Putamen (tissue), 1 donor: ENCODE measurements around the gene ALDH4A1.

ENCODE experiments used
- DNase-seq: peaks from one replicate; pipeline ENCODE4 v3.0.0-alpha.2; 2016; ENCODE audit warnings: low spot score

ALDH4A1 gene

DNA sequence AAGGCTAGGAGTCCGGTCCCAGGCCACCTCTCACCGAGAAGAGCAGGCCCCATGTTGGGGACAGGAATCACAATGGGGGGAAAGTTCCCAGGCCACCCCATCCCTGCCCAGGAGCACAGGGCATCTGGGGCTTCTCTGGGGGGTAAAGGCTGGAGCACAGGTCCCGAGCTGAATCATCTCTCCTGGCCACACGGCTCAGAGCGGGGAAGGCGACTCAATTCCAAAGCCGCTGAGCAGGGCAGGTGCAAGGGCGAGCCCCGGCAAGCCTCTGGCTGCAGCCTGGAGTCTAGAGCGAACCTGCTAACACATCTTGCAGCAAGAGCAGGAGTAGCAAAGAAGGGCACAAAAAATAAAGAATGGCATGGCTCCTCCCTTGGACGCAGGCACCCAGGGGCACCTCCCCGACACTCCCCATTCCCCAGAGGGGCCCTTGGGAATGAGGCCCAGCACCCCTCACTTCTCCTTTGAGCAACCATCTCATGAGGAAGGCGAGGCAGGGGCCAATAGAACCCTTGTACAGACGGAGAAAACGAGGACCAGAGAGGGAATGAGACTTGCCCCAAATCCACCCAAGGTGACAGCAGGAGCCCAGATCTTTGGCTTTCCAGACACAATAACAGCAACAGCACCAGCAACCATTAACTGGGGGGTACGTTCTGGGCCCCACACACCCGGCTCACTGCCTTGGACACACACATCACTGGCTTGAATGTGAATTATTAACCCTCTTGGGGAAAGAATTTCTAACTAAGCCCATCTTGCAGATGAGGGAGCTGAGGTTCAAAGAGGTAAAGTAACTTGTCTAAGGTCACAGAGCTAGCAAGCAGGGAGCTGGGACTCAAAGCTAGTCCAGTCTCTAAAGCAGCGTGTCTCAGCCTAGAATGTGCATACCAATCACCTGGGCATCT is 20.7 kb upstream of the ALDH4A1 start:
- no peak for DNase-seq

GRCh38 chr1:18922319-18922726 is 20.0 kb upstream of the ALDH4A1 start:
- peak; percentile 82 for DNase-seq

DNA sequence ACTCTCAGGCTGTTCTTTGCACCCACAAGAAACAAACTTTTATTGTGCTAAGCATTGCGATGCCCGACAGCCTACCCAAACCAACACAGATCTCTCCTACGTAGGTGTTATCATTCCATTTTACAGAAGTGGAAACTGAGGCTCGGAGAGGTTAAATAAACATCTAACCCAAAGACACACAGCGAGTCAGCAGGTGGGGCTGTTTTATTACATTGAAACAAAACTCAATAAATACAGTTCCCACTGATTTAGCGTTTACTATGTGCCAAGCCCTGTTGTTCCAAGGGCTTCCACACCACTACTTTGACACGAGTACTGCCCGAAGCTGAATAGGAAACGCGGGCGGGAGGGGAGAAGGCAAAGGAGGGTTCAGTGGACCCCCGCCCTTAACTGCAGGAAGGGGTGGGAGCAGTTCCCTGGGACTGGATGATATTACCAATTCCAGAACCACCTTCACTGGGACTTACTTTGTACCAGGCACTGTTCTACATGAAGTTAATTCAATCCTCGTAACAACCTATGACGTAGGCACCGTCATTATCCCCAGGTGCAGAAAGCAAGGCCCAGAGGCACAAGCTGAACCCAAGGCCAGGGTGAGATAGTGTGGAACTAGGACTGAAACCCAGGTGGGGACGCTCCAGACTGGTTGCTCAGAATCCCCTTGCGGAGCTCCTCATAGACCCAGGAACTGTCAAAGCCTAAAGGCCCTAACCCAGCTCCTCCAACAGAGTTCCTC is 19.3 kb upstream of the ALDH4A1 start:
- DNase-seq = no peak

GRCh38 chr1:18920931-18921330 is 18.6 kb upstream of the ALDH4A1 start:
- no peak for DNase-seq

DNA sequence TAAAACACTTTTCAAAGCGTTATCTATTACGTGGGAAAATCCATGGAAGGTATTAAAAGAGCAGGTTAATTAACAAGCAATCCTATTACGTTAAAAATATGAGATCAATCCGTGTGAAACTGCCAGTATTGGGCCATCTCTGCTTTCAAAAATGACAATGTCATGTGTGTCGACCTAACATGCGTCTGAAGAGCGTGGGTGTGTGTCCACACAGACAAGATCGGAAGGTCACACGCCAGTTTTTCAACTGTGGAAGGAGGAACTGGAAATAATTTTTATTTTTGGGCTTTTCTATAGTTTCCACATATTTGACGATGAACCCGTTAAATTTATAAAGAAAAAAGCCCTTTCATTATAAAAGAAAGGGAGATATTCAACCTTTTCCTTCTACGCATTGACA is 17.6 kb upstream of the ALDH4A1 start:
- no peak for DNase-seq

GRCh38 chr1:18919197-18919905 is 17.0 kb upstream of the ALDH4A1 start:
- no peak for DNase-seq

DNA sequence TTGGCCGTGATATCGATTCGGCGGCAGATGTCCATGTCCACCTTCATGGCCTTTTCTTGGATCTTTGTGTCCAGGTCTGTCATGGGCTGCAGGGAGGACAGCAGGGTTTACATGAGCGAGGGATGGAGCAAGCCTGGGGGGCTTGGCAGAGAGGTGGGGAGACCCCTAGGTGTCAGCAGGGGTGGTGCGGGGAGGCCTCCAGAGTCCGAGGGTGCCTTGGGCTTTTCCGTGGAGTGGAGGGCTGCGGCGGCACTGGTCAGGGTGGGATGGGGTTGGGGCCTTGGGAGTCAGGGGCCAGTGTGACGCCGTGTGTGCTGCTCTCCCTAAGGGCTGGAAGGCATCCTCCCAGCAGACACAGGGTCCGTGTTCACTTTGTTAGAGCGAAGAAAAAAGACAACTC is 16.1 kb upstream of the ALDH4A1 start:
- DNase-seq = no peak

- no peak for DNase-seq
Observed at GRCh38 chr1:18917071-18917799, 14.9 kb upstream of the ALDH4A1 start.

- DNase-seq = no peak
Observed at GRCh38 chr1:18915341-18915740, 13.0 kb upstream of the ALDH4A1 start.

DNA sequence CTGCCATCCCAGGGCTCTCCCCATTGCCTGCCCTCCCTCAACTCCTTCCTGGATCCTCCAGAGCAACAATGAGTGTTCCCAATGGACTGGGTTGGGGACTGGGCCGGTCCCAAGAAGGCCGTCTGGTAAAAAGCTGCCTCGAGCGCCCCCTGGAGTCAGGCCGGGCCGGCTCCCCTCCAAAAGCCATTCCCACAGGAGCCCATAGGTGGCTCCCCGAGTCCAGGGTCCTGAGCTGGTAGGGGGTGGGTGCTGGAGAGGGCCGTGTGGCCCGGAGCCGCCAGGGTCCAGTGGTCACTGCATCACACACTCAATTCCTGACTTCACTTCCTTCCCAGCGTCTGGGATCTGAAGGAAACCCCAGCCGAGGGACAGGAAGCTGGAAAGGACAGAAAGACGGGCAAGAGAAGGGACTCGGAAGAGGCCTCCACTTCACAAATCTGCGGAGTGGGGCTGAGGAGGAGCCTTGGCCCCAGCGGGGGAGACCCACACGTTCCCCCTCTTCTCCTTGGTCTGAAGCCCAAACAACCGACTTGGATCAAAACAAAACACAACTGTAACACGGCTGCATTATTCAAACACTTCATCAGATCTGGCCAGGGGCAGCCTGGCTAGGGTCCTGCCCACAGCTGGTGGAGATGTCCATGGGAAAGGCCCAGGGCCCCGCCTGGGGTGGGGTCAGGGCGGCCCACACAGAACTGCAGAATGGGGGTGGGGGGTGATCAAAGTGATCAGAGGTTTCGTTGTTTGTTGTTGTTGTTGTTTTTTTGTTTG is 10.9 kb upstream of the ALDH4A1 start:
- peak; percentile 79 for DNase-seq

- no peak for DNase-seq
Observed at GRCh38 chr1:18912550-18912949, 10.2 kb upstream of the ALDH4A1 start.

DNA sequence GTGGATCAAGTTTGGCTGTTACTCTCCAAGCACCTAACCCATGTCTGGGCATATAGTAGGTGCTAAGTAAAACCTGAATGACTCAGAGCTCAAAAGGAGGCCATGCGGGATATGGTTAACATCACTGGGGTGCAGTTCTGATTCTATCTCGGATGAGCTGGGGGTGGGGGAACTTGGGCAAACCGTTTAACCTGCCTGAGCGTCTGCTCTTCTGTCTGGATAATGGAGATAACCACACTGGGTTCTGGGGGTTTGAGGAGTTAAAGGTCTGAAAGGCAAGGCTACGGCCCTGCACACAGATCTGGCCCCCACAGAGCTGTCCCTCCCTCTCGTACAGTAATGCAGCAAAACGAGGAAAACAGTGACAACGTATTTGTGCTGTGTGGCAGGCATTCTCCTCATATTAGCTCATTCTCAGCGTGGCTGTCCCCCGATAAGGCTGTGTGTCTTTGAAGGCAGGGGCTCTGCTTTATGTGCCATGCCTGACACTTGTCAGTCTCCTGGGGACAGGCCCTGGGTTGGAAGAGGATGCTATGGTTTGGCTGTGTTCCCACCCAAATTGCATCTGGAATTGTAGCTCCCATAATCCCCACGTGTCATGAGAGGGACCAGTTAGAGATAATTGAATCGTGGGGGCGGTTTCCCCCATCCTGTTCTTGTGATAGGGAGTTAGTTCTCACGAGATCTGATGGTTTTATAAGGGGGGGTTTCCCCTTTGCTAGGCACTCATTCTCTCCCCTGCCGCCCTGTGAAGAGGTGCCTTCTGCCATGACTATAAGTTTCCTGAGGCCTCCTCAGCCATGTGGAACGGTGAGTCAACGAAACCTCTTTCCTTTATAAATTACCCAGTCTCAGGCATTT is 6.8 kb upstream of the ALDH4A1 start:
- no peak for DNase-seq

DNA sequence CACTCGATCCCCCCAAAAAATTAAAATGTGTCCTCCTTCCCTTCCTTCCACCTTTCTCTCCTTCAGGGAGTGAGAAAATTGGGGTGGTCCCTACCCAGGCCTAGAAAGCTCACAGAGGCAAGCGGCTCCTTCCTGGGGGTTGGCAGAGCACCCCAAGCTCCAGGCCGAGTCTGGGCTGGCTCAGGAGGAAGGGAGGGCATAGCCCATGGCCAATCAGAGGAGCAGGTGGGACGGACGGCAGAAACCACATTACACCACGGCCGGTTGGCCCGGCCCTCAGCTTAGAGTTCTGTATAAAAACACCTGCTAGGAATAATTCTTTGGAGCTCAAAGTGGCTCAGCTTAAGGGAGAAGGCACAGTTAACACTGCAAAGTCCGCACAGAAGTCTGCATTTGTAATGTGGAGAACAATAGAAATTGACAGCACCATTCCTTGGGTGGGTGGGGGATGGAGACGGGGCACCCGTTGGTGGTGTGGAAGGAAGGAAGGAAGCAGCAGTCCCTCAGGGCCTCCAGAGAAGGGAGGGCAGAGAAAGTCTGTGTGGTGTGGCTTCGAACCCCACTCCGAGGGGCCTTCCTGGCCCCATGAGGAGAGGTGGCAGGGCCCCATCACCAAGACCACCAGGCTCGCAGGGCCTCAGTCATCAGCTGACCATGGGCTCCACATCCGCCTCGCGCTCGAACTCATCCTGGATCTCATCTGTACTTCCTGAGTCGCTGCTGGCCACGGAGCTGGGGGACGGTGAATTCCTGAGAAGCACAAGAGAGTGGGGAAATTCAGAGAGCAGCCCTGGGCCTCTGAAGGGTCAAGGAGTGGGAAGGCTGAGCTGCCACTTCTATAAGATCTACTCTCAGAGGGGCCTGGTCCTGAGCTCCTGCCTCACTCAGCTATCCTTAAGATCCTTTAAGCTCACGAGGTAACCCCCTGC is 5.8 kb upstream of the ALDH4A1 start:
- DNase-seq = no peak

DNA sequence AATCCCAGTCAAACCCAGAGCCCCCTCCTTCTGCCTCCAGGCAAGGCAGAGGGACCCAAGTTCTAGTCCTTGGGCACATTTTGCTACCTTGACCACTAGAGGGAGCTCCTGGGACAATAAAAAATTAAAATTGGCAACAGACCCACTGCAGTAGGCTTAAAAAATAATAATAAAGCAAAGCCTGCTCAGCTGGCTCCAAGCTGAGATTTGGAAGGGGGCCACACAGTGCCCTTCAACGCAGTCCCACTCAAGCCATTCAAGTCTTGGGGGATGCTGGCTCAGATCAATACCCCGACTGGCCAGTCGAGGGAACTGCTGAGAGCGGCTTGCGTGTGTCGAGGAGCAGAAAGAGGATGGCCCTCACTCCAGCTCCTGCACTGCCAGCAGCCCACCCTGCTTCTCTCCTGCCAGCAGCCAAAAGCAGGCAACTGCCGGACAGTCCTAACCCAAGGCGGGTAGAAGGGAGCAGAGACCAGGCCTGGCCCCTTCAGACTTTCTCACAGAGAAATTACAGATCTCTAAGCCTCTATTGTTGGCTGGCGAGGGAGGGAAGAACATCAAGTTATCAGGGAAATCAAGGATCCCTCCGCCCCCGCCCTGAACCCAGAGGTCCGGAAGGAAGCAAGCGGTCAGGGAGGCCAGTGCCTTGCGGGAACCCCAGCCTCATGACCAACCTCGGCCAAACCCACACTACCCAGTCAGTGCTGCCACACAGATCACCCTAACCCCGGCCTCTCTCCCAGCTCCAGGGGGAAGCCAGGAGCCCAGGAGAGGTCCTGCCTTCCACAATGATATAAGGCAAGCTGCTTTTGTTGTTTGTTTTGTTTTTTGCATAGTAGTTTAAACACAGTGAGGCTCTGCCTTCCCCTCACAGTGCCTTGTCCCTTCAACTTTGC is 4.9 kb upstream of the ALDH4A1 start:
- DNase-seq = peak; percentile 68

DNA sequence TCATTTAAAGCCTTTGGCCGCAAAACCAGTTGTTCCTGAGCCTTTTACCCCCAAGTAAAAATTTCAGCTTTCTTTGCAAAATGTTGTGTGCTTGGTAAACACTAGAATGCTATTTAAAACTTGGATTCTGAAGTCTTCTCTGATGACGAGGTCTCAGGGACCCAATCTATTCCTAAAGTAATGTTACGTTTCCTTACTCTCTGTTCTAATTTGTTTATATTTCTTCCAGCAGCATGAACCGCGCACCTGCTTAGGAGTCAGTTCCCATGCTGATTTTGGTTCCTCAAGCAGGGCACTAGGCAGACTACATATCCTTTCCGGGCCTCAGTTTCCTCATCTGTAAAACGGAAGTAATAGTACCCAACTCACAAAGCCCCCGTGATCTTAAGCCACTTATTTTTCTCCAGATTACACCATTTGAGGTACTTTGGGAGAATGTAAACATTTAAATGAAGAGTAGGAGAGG is 969 bp upstream of the ALDH4A1 start:
- DNase-seq = no peak

DNA sequence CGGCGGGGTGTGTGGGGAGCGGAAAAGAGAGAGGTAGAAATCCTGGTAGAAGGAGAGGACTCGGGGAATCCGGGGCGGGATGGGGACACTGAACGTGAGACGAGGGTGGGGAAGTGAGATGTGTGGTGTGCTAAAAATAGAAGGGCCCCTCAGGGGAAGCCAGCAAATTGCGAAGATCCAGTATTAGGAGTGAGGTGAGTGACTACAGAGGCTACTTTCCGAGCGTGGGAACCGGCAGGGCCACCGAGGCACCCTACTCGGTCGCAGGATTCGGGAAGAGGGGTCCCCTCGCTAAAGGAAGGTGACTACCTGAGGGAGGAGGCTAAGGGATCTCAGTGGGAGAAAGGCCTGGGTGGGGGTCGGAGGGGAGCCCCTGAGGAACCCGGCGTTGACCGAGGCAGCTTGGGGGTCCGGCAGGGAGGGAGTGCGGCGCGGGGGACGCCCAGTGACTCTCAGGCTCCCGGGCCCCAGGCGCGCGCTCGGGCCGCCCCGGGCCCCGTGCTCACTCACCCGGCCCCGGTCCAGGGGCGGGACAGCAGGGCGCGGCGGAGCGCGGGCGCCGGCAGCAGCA is 318 bp downstream of the ALDH4A1 start:
- DNase-seq = no peak

DNA sequence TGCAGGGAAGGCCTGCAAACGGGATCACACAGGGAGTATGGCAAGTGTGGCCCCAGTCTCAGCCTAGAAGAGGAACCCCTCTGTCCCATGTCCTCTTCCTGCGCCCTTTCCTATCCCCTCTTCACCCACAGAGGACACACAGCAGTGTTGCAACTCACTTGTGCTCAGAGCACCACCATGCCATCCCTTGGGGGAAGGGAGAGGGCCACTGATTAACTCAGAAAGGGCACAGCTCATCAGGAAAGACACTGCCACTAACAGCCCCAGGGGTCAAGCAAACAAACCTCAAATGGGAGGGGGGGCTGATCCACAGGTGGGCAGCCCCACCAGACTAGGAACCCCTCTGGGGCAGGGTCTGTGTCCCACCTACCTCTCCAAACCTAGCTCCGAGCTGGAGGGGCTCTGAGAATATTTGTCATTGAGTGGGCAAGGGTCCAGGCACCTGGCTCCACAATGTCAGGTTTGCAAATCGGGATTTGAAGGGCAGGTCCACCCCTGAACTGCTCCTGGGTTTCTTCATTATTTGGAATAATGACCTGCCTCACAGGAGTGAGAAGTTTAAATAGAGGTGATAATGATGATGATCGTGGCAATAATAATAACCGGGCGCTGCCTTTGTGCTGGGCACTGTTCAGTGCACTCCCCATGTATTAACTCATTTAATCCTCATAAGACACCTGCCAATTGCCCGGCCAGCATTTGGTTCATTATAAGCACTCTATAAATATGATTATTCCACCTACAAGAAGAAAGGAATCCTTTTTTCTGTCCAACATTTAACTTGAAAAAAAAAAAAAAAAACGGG is 1.0 kb downstream of the ALDH4A1 start:
- no peak for DNase-seq
